GM12872 (cell line): ENCODE results near the gene LHFPL3.
A peak's percentile ranks its signal among the peaks of the same experiment; 100 is the strongest.

Experiments used
- TF ChIP-seq, protein P1 (sequence below): IDR thresholded peaks from 3 replicates; pipeline ENCODE4 v1.5.1; 2011; ENCODE audit warnings: low read depth, mild to moderate bottlenecking, low read length, moderate library complexity; ENCODE audit not compliant: insufficient read depth

The LHFPL3 gene

DNA sequence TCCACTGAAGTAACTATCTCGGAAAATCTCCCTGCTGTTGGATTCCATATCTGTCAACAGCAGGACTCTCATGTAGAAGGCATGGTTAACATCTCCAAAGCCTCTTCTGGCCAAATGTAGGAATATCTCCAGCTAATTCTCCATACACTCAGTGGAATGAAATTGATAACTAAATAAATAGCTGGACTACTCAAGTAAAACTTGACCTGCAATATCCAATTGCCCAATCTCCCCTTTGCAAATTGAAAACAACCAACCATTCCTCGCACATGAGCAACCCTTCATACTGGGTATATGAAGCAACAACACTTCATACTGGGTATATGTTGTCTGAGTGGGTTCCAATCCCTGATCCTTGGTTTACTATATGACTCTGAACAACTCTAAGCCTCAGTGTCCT, 580.2 kb downstream of the LHFPL3 start:
- TF ChIP-seq, protein P1, sequence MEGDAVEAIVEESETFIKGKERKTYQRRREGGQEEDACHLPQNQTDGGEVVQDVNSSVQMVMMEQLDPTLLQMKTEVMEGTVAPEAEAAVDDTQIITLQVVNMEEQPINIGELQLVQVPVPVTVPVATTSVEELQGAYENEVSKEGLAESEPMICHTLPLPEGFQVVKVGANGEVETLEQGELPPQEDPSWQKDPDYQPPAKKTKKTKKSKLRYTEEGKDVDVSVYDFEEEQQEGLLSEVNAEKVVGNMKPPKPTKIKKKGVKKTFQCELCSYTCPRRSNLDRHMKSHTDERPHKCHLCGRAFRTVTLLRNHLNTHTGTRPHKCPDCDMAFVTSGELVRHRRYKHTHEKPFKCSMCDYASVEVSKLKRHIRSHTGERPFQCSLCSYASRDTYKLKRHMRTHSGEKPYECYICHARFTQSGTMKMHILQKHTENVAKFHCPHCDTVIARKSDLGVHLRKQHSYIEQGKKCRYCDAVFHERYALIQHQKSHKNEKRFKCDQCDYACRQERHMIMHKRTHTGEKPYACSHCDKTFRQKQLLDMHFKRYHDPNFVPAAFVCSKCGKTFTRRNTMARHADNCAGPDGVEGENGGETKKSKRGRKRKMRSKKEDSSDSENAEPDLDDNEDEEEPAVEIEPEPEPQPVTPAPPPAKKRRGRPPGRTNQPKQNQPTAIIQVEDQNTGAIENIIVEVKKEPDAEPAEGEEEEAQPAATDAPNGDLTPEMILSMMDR, result no peak

DNA sequence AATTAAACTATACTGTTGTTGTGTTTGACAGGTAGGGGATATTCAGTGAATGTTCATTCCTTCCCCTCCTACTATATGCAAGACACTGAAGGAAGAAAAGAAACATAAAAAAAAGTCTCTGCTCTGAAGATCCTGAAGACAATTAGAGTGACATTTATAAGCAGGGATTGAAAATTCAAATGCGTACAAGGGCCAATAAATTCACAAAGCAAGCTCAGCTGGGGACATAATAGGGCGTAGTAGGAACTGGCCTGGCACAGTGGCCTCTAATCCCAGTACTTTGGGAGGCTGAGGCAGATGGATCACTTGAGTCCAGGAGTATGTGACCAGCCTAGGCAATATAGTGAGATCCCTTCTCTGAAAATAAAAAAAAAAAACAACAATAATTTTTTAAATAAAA, 580.7 kb downstream of the LHFPL3 start:
- TF ChIP-seq, protein P1, result no peak

DNA sequence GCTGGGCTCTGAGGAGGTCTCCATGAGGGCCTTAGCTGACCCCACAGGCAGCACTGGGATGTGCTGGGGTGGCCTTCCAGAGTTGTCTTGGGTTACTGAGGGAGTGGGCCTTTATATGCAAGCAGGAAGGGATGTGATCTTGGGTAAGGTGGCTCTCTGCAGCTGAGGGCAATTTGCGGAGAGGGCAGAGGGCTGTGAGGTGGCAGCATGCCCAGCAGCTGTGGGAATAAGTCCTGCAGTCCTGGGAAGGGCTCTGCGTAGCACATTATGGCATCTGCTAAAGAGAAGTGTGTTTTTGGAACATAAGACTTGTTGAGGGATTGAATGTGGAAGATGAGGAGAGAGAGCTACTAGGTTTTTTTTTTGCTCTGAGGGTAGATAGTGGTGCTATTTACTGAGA, 586.0 kb downstream of the LHFPL3 start:
- TF ChIP-seq, protein P1, result no peak

DNA sequence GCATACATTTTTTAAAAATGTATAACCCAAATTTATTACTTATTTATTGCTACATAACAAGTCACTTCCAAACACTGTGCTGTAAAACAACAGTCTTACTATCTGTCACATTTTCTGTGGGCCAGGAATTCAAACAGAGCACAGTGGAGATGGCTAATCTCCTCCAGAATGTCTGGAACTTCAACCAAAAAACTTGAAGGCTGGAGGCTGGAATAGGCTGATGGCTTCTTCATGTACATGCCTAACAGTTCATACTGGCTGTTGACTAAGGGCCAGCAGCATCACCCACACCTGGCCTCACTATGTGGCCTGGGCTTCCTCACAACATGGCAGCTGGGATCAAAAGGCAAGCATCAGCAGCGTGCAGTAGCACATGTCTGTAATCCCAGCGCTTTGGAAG, 593.2 kb downstream of the LHFPL3 start:
- TF ChIP-seq, protein P1, result no peak

DNA sequence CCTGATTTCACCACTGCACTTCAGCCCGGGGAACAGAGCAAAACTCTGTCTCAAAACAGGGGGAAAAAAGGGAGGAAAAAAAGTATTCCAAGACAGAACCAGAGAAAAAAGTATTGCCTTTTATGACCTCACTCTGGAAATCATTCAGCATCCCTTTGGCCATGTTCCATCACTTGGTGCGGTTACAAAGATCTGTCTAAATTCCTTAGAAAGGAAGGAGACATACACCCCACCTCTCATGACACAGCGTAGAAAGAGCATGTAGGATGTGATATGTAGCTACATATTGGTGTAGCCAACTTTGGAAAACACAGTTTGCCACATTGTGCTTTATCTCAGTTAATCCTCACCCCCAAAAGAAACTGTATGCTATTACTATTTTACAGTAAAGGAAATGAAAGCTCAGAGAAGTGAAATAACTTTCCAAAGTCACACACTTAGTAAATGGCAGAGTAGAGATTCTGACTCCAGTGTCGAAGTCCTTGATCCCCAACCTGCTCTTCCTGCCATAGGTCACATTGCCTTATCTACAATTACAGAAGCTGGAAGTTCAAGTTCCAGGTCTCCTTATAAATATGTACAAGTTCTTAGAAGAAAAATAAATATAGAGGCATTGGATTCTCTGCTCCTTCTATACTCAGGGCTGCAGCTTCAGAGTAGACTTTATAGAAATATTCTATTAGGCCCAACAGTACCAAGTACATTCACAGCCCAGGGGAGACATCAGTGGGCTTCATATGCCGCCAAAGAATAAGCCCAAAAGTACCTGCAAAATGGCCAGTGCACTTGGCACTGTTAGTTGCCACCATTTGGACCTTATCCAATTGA, 594.0 kb downstream of the LHFPL3 start:
- TF ChIP-seq, protein P1, result no peak

DNA sequence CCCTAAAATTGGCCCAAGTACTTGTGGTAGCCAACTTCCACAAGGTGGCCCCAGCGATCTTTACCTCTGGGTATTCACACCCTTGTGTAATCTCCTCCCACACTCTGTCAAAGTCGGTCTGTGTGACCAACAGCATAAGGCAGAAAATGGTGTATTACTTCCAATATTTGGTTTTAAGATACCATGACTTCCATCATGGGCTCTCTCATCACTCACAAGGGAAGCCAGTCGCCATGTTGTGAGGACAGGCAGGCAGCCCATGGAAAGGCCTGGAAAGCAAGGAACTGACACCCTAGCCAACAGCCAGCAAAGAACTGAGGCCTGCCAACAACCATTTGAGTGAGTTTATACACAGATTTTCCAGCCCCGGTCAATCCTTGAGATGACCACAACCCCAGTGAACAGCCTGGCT, 594.6 kb downstream of the LHFPL3 start:
- TF ChIP-seq, protein P1, result peak; percentile 87

DNA sequence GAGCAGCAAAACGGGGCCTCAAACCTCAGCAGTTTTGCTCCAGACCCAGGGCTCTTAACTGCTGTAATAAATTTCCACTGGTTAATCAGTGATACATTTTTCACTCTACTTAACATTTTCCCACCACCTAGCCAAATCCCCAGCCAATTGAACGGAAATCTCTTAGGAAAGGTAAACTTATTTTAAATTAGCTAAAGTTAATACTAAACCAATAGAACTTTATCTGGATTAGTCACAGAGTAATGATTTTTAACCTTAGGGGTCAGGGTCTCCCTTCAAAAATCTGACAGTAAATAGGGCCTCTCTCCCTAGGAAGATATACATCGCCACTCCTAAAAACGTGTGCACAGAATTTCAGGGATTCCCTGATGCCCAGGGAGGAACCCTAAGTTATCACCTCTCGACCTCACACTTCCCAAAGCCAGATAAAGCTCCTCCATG, 598.2 kb downstream of the LHFPL3 start:
- TF ChIP-seq, protein P1, result no peak
